Measurements from ENCODE around the gene TMOD1. TPM values are rescaled to one million over a fixed set of nuclear protein-coding genes. Genes with fewer than 3 reads are reported as not detected.

TMOD1 gene
- total RNA-seq, 2 experiments from 2014 or later = not detected

- BruUV-seq (replicated peaks) = no TSS peak
Observed at GRCh38 chr9:97568461-97569275, 67.2 kb downstream of the TMOD1 start.

GRCh38 chr9:97570899-97571298 is 69.4 kb downstream of the TMOD1 start:
- Histone ChIP-seq H3K9me2 (ENCODE audit: insufficient read depth, low read length) (no peaks in the 10 kb centered on the region), H3K27ac (ENCODE audit: low read depth, low read length, poor library complexity, severe bottlenecking) (no peak overlapping the region), H3K4me2 (ENCODE audit: low read length) (no peak overlapping the region), H2AFZ (ENCODE audit: low read length) (no peak overlapping the region), H3K4me3 (ENCODE audit: low read depth, low read length, poor library complexity, severe bottlenecking) (no peak overlapping the region), H4K20me1 (ENCODE audit: insufficient read depth, low read length) (no peaks in the 10 kb centered on the region), H3K4me1 (ENCODE audit: insufficient read depth, low read length, poor library complexity, severe bottlenecking) (no peaks in the 10 kb centered on the region), H3K36me3 (ENCODE audit: insufficient read depth, low read length) (no peaks in the 10 kb centered on the region), H3K9me3 (ENCODE audit: low read length) (no peaks in the 10 kb centered on the region), H3K79me2 (ENCODE audit: insufficient read depth, low read depth, low read length) (no peaks in the 10 kb centered on the region)
- no peak for DNase-seq (ENCODE audit: low spot score)
- TF ChIP-seq EZH2phosphoT487 (IDR thresholded peaks at IDR 0.05; ENCODE audit: borderline replicate concordance, low read depth, low read length) (no peak), CTCF (conservative IDR thresholded peaks at IDR 0.05; ENCODE audit: low read length) (no peak)
- ChIA-PET POLR2A (no interaction called here), CTCF (ENCODE audit: unreplicated experiment) (no interaction called here)
- BruUV-seq (replicated peaks) = no TSS peak
- intact Hi-C loops (cut with micrococcal nuclease; ENCODE audit: unreplicated experiment) = no loop called here

More at GRCh38 chr9:97568461-97569275, 67.2 kb downstream of the TMOD1 start:
- no peaks in the 10 kb centered on the region for H4K20me1 ChIP-seq (ENCODE audit: insufficient read depth, low read length)
- H3K9me3 ChIP-seq (ENCODE audit: low read length) = no peaks in the 10 kb centered on the region
- POLR2A ChIA-PET = no interaction called here
- no peak overlapping the region for H2AFZ ChIP-seq (ENCODE audit: low read length)
- TF ChIP-seq EZH2phosphoT487 (IDR thresholded peaks at IDR 0.05; ENCODE audit: borderline replicate concordance, low read depth, low read length) = no peak
- no peak for TF ChIP-seq CTCF (conservative IDR thresholded peaks at IDR 0.05; ENCODE audit: low read length)
- CTCF ChIA-PET (ENCODE audit: unreplicated experiment) = no interaction called here
- intact Hi-C loops (cut with micrococcal nuclease; ENCODE audit: unreplicated experiment) = no loop called here
- H3K4me2 ChIP-seq (ENCODE audit: low read length) = no peak overlapping the region
- H3K4me3 ChIP-seq (ENCODE audit: low read depth, low read length, poor library complexity, severe bottlenecking) = no peak overlapping the region
- no peak overlapping the region for H3K27ac ChIP-seq (ENCODE audit: low read depth, low read length, poor library complexity, severe bottlenecking)
- H3K79me2 ChIP-seq (ENCODE audit: insufficient read depth, low read depth, low read length) = no peaks in the 10 kb centered on the region
- DNase-seq (ENCODE audit: low spot score) = no peak
- H3K36me3 ChIP-seq (ENCODE audit: insufficient read depth, low read length) = no peaks in the 10 kb centered on the region
- H3K4me1 ChIP-seq (ENCODE audit: insufficient read depth, low read length, poor library complexity, severe bottlenecking) = no peaks in the 10 kb centered on the region
- H3K9me2 ChIP-seq (ENCODE audit: insufficient read depth, low read length) = no peaks in the 10 kb centered on the region

GRCh38 chr9:97571664-97572063 is 70.2 kb downstream of the TMOD1 start:
- H3K36me3 ChIP-seq (ENCODE audit: insufficient read depth, low read length) = no peaks in the 10 kb centered on the region
- no peak overlapping the region for H3K27ac ChIP-seq (ENCODE audit: low read depth, low read length, poor library complexity, severe bottlenecking)
- no peak for TF ChIP-seq CTCF (conservative IDR thresholded peaks at IDR 0.05; ENCODE audit: low read length)
- TF ChIP-seq EZH2phosphoT487 (IDR thresholded peaks at IDR 0.05; ENCODE audit: borderline replicate concordance, low read depth, low read length) = no peak
- no peaks in the 10 kb centered on the region for H3K9me3 ChIP-seq (ENCODE audit: low read length)
- H3K4me2 ChIP-seq (ENCODE audit: low read length) = no peak overlapping the region
- no TSS peak for BruUV-seq (replicated peaks)
- ChIA-PET CTCF (ENCODE audit: unreplicated experiment) (no interaction called here), POLR2A (no interaction called here)
- no peaks in the 10 kb centered on the region for H3K79me2 ChIP-seq (ENCODE audit: insufficient read depth, low read depth, low read length)
- H3K4me3 ChIP-seq (ENCODE audit: low read depth, low read length, poor library complexity, severe bottlenecking) = no peak overlapping the region
- no peak for DNase-seq (ENCODE audit: low spot score)
- H4K20me1 ChIP-seq (ENCODE audit: insufficient read depth, low read length) = no peaks in the 10 kb centered on the region
- no peaks in the 10 kb centered on the region for H3K9me2 ChIP-seq (ENCODE audit: insufficient read depth, low read length)
- intact Hi-C loops (cut with micrococcal nuclease; ENCODE audit: unreplicated experiment) = no loop called here
- no peaks in the 10 kb centered on the region for H3K4me1 ChIP-seq (ENCODE audit: insufficient read depth, low read length, poor library complexity, severe bottlenecking)
- H2AFZ ChIP-seq (ENCODE audit: low read length) = no peak overlapping the region

All from OCI-LY7 (cell line).